Measurements from ENCODE around the gene PRPF19. TPM values are rescaled to one million over a fixed set of nuclear protein-coding genes. Genes with fewer than 3 reads are reported as not detected.

PRPF19 gene
- total and polyA plus RNA-seq, 9 of the 15 experiments (the other 6 are each of a cell fraction or from before 2014, with no cell fraction given) = 9.4 to 212 (median 73.2) TPM

DNA sequence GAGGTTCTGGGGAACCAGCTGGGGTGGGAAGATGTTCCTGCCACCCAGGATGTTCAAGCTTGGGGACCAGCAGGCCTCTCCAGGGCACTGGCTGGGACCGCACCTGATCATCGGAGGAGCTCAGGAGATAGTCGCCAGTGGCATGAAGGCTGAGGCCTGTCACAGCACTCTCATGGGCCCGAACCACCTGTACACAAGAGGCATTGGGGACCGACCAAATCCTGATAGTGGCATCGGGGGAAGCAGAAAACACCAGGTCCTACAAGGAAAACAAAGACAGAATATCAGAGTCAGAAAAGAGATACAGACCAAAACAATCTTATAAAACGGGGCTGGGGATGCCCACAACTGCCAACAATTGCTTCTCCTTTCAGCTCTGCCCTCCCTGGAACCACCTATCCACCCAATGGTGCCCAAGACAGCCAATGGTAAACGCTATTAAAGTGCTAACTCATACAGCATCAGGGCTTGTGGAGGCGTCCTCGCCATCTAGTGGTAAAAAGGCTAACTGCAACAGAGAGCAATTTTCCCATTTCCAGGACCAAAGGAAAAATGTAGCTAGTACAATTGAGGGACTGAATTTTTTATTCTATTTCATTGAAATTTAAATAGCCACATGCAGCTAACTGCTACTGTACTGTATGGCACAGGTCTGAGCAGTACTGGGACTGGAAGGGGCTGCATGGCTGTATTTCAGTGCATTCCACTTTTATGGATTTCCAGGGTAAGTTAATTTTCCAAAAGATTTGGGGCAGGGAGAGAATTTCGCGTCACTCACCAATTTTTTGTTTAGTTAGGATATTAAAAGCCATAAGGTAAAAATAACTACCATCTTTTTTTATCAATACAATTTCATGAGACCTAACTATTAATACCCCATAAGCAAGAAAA lies 7.1 kb downstream of the PRPF19 start (continued):
- TF ChIP-seq, protein P1, sequence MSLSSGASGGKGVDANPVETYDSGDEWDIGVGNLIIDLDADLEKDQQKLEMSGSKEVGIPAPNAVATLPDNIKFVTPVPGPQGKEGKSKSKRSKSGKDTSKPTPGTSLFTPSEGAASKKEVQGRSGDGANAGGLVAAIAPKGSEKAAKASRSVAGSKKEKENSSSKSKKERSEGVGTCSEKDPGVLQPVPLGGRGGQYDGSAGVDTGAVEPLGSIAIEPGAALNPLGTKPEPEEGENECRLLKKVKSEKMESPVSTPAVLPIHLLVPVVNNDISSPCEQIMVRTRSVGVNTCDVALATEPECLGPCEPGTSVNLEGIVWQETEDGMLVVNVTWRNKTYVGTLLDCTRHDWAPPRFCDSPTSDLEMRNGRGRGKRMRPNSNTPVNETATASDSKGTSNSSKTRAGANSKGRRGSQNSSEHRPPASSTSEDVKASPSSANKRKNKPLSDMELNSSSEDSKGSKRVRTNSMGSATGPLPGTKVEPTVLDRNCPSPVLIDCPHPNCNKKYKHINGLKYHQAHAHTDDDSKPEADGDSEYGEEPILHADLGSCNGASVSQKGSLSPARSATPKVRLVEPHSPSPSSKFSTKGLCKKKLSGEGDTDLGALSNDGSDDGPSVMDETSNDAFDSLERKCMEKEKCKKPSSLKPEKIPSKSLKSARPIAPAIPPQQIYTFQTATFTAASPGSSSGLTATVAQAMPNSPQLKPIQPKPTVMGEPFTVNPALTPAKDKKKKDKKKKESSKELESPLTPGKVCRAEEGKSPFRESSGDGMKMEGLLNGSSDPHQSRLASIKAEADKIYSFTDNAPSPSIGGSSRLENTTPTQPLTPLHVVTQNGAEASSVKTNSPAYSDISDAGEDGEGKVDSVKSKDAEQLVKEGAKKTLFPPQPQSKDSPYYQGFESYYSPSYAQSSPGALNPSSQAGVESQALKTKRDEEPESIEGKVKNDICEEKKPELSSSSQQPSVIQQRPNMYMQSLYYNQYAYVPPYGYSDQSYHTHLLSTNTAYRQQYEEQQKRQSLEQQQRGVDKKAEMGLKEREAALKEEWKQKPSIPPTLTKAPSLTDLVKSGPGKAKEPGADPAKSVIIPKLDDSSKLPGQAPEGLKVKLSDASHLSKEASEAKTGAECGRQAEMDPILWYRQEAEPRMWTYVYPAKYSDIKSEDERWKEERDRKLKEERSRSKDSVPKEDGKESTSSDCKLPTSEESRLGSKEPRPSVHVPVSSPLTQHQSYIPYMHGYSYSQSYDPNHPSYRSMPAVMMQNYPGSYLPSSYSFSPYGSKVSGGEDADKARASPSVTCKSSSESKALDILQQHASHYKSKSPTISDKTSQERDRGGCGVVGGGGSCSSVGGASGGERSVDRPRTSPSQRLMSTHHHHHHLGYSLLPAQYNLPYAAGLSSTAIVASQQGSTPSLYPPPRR (CRISPR knock-in tag; IDR thresholded peaks at IDR 0.05; ENCODE audit: borderline replicate concordance) = no peak
- TF ChIP-seq RBM39 (optimal IDR thresholded peaks at IDR 0.05; ENCODE audit: low read depth, low read length) (peak; percentile 77), POLR2A (conservative IDR thresholded peaks at IDR 0.05) (no peak), ZNF696 (CRISPR knock-in tag; conservative IDR thresholded peaks at IDR 0.05) (no peak), NR1H2 (CRISPR knock-in tag; IDR thresholded peaks at IDR 0.05) (no peak), FUS (optimal IDR thresholded peaks at IDR 0.05; ENCODE audit: low read depth, low read length) (no peak), NR3C1 (CRISPR knock-in tag; IDR thresholded peaks at IDR 0.05) (no peak), NONO (IDR thresholded peaks at IDR 0.05; ENCODE audit: low read depth in 2 of 2, low read length in 1 of 2) (no peak), HDAC8 (tag; IDR thresholded peaks at IDR 0.05) (no peak), HOXB6 (CRISPR knock-in tag; IDR thresholded peaks at IDR 0.05; ENCODE audit: borderline replicate concordance) (no peak), RFX7 (CRISPR knock-in tag; IDR thresholded peaks at IDR 0.05) (no peak)
- TF ChIP-seq, protein P2, sequence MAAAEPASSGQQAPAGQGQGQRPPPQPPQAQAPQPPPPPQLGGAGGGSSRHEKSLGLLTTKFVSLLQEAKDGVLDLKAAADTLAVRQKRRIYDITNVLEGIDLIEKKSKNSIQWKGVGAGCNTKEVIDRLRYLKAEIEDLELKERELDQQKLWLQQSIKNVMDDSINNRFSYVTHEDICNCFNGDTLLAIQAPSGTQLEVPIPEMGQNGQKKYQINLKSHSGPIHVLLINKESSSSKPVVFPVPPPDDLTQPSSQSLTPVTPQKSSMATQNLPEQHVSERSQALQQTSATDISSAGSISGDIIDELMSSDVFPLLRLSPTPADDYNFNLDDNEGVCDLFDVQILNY (CRISPR knock-in tag; IDR thresholded peaks at IDR 0.05) = no peak
- TF ChIP-seq, protein P3, sequence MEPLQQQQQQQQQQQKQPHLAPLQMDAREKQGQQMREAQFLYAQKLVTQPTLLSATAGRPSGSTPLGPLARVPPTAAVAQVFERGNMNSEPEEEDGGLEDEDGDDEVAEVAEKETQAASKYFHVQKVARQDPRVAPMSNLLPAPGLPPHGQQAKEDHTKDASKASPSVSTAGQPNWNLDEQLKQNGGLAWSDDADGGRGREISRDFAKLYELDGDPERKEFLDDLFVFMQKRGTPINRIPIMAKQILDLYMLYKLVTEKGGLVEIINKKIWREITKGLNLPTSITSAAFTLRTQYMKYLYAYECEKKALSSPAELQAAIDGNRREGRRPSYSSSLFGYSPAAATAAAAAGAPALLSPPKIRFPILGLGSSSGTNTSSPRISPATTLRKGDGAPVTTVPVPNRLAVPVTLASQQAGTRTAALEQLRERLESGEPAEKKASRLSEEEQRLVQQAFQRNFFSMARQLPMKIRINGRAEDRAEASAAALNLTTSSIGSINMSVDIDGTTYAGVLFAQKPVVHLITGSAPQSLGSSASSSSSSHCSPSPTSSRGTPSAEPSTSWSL (CRISPR knock-in tag; IDR thresholded peaks at IDR 0.05; ENCODE audit: borderline replicate concordance) = no peak
- TF ChIP-seq, protein P4, sequence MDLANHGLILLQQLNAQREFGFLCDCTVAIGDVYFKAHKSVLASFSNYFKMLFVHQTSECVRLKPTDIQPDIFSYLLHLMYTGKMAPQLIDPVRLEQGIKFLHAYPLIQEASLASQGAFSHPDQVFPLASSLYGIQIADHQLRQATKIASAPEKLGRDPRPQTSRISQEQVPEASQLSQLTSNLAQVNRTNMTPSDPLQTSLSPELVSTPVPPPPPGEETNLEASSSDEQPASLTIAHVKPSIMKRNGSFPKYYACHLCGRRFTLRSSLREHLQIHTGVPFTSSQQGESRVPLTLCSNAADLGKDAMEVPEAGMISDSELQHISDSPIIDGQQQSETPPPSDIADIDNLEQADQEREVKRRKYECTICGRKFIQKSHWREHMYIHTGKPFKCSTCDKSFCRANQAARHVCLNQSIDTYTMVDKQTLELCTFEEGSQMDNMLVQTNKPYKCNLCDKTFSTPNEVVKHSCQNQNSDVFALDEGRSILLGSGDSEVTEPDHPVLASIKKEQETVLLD (IDR thresholded peaks at IDR 0.05) = no peak
- TF ChIP-seq, protein P5, sequence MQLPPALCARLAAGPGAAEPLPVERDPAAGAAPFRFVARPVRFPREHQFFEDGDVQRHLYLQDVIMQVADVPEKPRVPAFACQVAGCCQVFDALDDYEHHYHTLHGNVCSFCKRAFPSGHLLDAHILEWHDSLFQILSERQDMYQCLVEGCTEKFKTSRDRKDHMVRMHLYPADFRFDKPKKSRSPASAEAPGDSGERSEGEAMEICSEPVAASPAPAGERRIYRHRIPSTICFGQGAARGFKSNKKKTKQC (CRISPR knock-in tag; IDR thresholded peaks at IDR 0.05) = no peak
- TF ChIP-seq, protein P6, sequence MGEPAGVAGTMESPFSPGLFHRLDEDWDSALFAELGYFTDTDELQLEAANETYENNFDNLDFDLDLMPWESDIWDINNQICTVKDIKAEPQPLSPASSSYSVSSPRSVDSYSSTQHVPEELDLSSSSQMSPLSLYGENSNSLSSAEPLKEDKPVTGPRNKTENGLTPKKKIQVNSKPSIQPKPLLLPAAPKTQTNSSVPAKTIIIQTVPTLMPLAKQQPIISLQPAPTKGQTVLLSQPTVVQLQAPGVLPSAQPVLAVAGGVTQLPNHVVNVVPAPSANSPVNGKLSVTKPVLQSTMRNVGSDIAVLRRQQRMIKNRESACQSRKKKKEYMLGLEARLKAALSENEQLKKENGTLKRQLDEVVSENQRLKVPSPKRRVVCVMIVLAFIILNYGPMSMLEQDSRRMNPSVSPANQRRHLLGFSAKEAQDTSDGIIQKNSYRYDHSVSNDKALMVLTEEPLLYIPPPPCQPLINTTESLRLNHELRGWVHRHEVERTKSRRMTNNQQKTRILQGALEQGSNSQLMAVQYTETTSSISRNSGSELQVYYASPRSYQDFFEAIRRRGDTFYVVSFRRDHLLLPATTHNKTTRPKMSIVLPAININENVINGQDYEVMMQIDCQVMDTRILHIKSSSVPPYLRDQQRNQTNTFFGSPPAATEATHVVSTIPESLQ (CRISPR knock-in tag; IDR thresholded peaks at IDR 0.05) = no peak
